GM19467 (cell line): ENCODE data around the gene MET.
"Not testable (repeated sequence)": the region's sequence is repeated elsewhere in the genome, so short reads cannot be mapped to it uniquely, and the experiment has no call there.

Experiments
- ATAC-seq: cut with Tn5 transposase; IDR thresholded peaks from one replicate; pipeline ENCODE4 v1.9.1; 2021; ENCODE audit warnings: mild to moderate bottlenecking, moderate library complexity; ENCODE audit not compliant: unreplicated experiment

MET gene

DNA sequence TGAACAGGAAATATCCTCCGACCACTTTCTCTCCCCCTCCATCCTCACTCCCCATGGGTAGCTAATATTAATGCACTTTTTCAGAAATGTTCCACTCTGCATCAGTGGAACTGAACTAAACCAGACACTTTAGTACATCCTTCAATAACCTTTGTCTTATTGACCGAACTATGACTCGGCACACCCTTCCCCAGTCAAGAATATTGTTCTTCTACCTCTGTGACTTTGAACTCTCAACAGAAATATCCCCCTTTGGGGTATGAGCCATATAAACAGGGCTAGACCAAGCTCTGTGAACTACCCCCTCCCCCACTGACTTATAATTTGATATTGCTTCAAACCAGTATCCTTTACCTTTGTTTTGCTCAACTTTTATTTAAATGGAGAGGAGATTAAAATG, 132.5 kb downstream of the MET start:
- no peak for ATAC-seq

GRCh38 chr7:116805100-116805544, 133.1 kb downstream of the MET start:
- no peak for ATAC-seq

GRCh38 chr7:116806046-116806944, 134.3 kb downstream of the MET start:
- ATAC-seq = no peak

GRCh38 chr7:116807011-116807560, 135.1 kb downstream of the MET start:
- ATAC-seq = no peak

- peak; percentile 54 for ATAC-seq
Measured at GRCh38 chr7:116809636-116810266, 137.8 kb downstream of the MET start.

DNA sequence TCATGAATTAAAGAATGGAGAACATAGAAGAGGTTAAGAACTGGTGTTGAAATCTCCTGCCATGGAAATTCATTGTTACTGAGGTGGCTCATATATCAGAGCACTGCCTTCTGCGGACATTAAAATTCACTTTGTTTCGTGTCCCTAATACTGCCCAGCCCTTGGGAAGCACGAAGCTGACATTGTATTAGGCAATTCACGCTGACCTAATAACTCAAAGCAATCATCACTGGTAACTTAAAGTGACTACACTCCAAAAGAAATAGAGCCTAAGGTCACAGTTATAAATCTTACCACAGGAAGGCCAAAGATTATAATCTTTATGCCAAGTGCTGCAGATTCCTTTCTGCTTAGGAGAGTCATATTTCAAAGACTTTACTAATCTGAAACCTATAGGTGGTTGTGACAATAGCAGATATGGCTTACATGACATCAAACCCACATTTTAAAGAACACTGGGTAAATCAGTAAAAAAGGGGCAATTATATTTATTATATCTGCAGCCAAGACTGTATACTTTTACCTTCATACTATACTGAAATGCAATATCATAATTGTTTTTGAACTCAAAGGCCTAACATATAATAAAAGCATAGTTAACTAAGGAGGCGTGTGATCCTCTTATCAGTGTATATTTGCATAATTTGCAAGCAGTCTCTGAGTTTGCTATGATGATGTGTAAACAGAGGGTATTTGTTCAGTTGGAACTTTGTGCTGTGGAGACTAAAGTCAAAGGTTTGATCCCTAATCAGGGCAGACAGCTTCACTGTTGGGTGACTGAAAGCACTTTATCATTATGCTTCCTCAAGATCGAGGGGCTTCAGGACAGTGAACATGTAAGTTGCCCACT, 138.5 kb downstream of the MET start:
- ATAC-seq = no peak

GRCh38 chr7:116811768-116812167, 139.8 kb downstream of the MET start:
- ATAC-seq = no peak

GRCh38 chr7:116812860-116813259, 140.9 kb downstream of the MET start:
- no peak for ATAC-seq

- ATAC-seq = not testable (repeated sequence)
Measured at GRCh38 chr7:116813371-116813770, 141.4 kb downstream of the MET start.

GRCh38 chr7:116815041-116815440, 143.0 kb downstream of the MET start:
- ATAC-seq = no peak

- no peak for ATAC-seq
Measured at GRCh38 chr7:116820149-116820548, 148.2 kb downstream of the MET start.

DNA sequence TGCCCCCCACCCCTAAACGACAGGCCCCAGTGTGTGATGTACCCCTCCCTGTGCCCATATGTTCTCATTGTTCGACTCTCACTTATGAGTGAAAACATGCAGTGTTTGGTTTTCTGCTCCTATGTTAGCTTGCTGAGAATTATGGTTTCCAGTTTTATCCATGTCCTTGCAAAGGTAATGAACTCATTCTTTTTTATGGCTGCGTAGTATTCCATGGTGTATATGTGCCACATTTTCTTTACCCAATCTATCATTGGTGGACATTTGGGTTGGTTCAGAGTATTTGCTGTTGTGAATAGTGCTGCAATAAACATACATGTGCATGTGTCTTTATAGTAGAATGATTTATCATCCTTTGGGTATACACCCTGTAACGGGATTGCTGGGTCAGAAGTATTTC, 149.7 kb downstream of the MET start:
- not testable (repeated sequence) for ATAC-seq

- ATAC-seq = no peak
Measured at GRCh38 chr7:116824449-116824848, 152.5 kb downstream of the MET start.

- no peak for ATAC-seq
Measured at GRCh38 chr7:116828281-116828680, 156.3 kb downstream of the MET start.

GRCh38 chr7:116829041-116829440, 157.0 kb downstream of the MET start:
- no peak for ATAC-seq

- ATAC-seq = no peak
Measured at GRCh38 chr7:116829493-116829892, 157.5 kb downstream of the MET start.

DNA sequence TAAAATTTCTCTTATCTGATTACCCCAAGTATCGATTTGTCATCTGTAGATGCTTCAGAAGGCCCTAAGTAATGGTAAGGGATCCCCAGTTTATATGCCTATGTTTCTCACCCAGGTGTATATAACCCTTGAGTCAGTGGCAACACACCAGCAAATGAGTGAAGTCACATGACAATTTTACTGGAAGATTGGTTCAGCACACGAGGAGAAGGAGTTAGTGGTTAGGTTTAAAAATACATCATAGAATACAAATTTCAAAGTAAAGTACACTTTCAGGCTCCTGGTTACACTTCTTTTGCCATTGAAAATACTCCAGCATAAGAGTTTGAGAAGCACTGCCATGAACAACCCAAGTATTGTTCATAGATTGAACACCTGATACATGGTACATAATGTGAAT, 160.7 kb downstream of the MET start:
- ATAC-seq = no peak

DNA sequence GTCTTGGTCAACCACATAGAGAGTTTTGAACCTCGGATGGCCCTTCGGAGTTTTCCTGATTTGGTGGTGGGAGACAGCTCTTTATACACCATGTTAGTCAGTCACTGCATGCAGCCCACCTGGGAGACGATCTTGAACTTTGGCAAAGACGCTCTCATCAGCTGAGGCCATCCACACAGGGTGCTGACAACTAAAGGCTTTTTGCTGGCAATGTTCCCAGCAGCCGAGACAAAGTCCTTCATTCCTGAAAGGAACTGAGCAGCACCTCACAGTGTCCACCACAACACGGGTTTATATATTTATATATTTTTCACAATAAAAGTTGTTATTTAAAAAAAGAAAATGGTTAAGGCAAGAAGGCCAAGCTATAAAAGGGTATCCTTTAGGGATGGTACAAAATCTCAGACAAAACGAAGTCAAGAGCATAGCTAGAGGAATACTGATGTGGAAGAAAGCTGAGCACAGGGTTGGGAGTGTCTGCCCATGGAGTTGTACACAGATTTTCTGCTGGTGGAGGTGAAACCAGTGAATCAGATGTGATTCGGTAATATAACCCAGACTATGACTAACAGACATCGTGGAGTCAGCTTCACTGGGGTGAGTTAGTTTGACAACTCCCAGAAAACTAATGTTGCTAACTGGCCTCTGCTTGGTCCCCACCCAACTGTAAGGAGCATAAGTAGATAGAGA, 163.0 kb downstream of the MET start:
- no peak for ATAC-seq

- no peak for ATAC-seq
Measured at GRCh38 chr7:116836048-116836447, 164.1 kb downstream of the MET start.

GRCh38 chr7:116836911-116837310, 164.9 kb downstream of the MET start:
- no peak for ATAC-seq
